NCI-H2171 (cell line): ENCODE measurements around the gene ACADVL.
"Not testable (repeated sequence)": the region's sequence is repeated elsewhere in the genome, so short reads cannot be mapped to it uniquely, and the experiment has no call there.

Experiments used
- DNase-seq: peaks from one replicate; lab custom pipeline; 2025; lab: John Stamatoyannopoulos, UW

Gene ACADVL

DNA sequence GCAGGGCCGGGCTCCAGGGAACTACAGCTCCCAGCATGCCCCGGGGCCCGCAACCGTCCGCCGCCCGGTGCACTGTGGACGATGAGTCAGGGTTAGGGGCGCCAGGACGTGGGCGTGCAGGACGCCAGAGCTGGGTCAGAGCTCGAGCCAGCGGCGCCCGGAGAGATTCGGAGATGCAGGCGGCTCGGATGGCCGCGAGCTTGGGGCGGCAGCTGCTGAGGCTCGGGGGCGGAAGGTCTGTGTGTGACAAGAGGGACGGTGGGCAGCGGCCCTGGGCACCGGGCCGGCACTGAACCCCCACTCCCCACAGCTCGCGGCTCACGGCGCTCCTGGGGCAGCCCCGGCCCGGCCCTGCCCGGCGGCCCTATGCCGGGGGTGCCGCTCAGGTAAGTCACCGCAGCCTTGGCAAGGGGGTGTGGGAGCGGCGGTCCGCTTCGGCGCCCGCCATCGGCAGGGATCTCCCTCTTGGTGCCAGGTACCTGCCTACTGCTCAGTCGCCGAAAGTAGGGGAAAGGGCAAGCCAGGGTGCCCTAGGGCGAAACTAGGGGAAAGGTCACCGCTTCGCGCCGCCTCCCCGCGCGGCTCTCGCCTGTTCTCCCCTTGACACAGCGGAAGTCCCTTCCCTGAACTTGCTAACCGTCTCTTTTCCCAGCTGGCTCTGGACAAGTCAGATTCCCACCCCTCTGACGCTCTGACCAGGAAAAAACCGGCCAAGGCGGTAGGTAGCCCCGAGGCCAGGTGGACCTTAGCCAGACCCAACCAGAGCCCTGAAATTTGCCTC lies at the start of gene ACADVL, which contains the start of gene DLG4:
ACADVL (plus strand) TSS at position 127 of the 781 bp plus-strand sequence; CDS start at position 174, 47 bp downstream.
DLG4 (minus strand) TSS at position 25 of the 781 bp plus-strand sequence.
- DNase-seq = peak; percentile 61

DNA sequence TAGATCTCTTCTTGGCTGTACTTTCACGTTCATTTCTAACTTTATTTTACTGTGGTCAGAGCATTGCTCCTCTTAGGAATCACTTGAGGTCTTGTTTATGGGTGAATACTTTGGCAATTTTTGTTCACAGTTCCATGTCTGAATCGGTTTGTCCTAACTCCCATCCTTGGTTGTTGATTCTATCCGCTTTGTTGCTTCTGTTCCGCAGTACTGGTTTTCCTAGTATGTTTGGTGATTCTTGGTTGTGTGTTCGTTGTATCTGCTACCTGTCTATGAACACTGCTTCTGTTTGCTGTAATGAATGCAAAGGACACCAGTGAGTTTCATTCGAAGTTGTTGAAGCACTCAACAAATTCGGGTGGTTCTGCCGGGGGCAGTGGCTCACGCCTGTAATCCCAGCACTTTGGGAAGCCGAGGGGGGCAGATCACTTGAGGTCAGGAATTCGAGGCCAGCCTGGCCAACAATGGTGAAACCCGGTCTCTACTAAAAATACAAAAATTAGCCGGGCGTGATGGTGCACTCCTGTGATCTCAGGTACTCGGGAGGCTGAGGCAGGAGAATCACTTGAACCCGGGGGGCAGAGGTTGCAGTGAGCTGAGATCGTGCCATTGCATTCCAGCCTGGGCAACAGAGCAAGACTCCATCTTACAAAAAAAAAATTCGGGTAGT lies 47.1 kb upstream of the ACADVL start:
- not testable (repeated sequence) for DNase-seq

DNA sequence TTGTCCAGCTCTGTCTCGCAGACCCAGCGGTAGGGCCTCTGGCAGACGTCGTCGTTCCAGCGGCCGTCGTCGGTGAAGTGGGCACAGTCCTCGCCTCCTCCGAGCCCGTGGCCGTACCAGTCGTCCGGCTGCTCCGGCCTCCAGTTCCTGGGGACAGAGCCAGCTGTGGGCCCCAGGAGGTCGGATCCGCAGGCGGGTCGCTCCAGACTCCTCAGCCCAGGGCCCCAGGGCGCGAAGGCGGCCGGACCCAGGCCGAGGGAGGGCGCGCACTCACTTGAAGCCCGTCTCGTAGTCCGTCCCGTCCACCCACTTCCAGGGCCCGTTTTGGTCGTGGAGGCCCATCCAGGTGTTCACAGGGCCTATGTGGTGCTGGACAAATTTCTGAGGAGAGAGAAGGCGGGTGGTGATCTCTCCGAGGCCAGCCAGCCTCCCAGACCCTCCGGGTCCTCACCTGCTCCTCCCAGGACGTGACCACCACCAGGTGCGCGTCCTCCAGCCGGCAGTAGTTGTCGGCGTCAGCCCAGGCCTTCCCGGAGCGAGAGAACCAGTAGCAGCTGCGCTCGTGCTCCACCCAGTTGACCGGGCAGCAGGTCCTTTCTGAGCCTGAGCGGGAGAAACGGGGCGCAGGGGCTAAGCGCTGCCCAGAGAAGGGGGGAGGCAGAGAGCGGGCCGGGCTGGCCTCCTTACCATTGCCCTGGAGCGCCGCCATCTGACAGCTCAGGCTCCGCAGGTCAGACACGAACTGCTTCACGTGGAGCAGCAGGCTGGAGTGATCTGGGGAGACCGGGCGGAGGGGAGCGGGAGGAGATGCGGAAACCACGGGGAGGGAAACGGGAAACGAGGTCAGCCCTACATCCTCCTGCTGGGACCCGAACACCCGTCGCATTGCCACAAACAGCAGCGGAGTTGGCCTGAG lies 45.8 kb upstream of the ACADVL start:
- DNase-seq = no peak

DNA sequence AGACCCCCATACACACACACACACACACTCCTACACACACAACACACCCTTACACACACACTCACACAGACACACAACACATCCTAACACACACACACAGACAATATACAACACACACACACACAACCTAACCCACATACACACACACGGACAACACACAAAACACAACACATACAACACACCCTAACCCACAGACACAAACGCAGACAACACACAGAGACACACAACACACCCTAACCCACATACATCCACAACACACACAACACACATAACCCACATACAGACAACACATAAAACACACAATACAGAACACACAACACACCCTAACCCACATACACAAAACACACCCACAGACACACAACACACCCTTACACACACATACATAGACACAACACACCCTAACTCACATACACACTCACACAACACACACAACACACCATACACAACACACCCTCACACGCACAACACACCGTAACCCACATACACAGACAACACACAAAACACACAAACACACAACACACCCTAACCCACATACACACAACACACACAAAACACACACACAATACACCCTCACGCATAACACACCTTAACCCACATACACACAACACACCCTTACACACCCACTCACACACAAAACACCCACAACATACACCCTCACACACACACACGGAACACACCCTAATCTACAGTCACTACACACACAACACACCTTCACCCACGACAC lies 45.0 kb upstream of the ACADVL start:
- no peak for DNase-seq

DNA sequence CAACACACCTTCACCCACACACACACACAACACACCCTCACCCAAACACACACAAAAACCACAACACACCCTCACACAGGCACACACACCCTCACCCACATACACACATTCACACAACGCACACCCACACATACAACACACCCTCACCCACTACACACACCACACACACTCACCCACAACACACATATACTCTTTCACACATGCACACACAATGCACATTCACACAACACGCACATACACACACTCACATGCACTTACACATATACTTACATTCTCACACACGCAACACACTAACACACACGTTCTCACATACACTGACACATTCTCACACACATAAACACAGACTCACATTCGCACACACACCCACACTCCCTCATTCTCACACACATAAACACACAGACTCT lies 44.4 kb upstream of the ACADVL start:
- DNase-seq = no peak

DNA sequence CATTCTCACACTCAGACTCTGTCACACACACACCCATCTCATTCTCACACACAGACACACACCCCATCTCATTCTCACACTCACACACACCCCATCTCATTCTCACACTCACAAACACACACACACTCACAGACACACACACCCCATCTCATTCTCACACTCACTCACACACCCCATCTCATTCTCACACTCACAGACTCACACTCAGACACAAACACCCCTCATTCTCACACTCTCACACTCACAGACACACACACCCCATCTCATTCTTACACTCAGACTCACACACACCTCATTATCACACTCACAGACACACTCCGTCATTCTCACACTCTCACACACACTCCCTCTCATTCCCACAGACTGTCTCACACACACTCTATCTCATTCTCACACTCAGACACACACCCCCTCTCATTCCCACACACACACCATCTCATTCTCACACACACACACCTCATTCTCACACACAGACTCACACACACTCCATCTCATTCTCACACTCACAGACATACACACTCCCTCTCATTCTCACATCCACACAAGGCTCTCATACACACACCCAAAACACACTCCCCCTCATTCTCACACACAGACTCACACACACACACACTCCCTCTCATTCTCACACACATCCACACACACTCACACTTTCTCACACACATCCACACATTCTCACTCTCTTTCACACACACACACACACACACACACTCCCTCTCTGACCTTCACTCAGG lies 43.5 kb upstream of the ACADVL start:
- no peak for DNase-seq

DNA sequence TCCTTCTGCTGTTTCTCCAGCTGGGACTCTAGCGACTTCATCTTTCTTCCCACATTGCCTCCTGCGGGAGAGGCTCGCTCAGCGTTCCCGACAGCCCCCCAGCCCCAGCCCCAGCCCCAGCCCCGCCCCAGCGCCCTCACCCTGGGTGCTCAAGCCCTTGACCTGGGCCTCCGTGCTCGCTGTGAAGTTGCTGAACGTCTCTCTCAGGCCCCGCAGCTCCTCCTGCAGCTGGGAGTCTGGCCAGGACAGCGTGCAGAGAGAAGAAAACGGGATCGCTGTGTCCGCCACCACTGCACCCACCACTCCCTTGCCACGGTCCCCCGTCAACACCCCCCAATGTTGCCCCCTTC lies 42.9 kb upstream of the ACADVL start:
- DNase-seq = no peak

GRCh38 chr17:7177191-7177953 lies 42.4 kb upstream of the ACADVL start:
- peak; percentile 56 for DNase-seq

DNA sequence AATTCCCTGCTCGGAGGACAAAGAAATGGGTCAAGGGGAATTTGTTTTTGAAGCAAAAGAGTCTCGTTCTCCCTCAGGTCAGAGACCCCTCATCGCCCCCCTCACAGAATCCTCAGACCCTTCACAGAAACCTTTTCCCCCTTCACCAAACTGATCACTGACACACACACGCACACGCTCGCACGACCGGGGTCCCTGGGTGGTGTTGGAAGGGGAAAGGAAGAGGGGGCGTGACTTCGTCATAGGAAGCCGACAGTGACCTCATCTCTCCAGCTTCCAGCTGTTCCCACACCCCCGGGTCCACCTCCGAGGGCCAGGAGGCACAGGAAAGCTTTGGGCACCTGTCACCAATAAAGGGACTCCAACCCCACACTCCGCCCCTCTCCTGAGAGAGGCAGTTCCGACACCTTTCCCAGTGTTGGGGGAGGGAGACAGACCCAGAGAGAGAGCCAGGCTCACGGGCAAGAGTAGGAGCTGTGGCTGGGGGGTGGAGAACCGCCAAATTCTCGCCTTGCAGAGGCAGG lies 41.7 kb upstream of the ACADVL start:
- peak; percentile 26 for DNase-seq

- no peak for DNase-seq
Observed at GRCh38 chr17:7178973-7179316, 40.8 kb upstream of the ACADVL start.

DNA sequence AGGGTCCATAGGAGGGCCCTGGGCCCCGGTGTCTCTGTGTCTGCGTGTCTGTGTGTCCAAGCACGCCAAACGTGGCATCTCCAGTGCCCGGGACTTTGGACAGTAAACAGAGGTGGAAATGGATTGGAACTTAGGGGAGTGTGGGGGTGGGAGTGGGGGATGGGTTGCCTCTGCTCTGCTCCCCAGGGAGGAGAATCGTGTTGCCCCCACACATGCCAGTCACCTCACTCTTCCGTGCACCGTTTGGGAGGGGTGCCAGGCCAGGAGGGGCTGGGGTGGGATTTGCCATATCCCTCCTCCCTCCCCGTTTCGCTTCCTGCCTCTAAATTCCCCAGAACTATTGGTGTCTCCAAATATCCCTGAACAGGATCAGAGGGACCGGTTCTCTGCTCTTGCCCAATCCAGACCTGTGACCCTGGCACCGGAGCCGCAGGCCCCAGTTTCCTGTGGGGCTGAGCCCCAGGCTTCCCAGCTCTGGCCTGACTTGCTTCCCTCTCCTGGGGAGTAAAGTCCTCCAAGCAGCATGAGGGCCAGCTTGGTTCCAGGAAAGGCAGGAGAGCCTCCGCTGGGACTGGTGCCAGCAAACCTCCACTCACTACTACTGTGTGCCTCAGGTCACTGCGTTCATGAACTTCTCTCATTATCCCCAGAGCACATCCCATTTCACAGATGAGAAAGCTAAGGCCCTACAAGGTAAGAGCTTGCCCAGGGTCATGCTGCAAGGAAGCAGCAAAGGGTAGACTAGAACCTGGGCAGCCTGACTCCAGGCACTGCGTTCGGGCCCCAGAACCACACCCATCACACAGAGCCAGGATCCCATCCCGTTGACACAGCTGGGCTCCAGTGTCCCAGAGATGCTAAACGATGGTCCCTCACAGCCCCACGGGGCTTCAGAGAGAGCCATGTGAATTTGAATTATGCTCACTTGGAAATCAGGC lies 40.2 kb upstream of the ACADVL start, which contains the start of gene ASGR1:
ASGR1 (minus strand) TSS at position 54 of the 938 bp plus-strand sequence. CDS start 807 bp downstream, outside the sequence.
- DNase-seq = no peak

GRCh38 chr17:7182101-7182500 lies 37.6 kb upstream of the ACADVL start:
- DNase-seq = not testable (repeated sequence)

DNA sequence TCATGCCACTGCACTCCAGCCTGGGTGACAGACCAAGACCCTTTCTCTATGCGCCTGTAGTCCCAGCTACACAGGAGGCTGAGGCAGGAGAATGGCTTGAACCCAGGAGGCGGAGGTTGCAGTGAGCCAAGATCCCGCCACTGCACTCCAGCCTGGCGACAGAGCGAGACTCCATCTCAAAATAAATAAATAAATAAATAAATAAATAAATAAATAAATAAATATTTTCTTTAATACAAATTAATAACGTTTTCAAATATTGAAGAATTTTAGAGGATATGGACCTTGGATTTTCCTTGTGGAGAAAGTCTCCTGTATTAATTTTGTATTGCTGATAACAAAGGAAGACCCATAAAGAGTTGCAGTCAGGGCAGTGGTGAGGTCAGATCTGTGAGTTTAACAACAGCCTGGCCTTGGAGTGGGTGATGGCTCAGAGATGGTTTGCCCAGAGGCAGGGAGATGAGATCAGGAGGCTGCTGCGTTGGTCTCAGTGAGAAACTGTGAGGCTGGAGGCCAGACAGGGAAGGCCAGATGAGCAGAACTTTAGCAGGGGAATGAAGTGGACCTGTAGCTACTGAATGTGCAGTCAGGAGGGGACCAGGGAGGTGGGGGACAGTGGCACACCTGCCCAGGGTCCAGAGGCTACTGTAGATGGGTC lies 36.2 kb upstream of the ACADVL start:
- DNase-seq = no peak

- DNase-seq = no peak
Observed at GRCh38 chr17:7184091-7184488, 35.6 kb upstream of the ACADVL start.

- DNase-seq = no peak
Observed at GRCh38 chr17:7184647-7185046, 35.1 kb upstream of the ACADVL start.

DNA sequence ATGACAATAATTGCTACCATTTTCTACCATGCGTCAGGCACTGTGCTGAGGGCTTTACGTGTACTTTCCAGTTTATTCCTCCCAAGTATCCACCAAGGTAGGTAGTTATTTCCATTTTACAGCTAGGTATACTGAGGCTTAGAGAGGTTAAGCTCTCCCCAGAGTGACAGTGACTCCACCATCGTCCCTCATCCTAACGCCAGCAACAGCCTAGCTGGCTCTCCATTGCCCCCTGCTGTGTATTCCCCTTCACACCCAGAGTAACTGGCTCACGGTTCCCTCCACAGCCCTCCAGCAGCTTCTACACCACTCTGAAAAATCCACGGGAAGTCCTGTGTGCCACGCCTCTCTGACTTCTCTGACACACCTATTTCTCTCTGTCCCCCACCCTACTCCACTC lies 33.5 kb upstream of the ACADVL start:
- no peak for DNase-seq

DNA sequence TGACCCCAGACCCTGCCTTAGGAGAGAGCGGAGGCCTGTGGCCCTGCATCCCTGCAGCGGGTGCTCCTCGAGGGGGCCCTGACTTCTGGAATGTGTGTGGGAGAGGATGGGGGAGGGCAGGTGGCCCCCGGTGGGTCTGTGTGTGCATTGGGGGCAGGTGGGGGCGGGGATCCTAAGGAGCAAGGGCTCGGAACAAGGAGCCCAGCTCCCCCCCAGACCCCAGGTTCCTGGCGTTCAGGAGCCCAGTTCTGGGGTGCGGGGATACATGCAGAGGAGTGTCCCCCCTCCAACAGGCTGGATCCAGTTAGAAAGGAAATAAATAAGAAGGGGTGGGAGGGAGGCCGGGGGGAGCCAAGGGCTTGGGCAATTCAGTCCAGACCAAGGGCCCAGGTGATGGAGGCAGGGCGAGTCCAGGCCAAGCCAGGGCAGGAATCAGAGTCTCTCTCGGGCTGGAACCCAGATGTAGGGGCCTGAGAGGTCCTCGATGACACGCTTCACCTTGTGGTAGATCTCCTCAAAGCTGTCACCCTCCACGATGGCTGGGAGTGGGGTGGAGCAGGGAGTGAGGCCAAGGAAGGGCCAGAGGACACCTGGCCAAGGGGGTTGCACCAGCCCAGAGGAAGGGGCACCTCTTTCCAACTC lies 29.3 kb upstream of the ACADVL start:
- DNase-seq = no peak

GRCh38 chr17:7191069-7191468 lies 28.7 kb upstream of the ACADVL start:
- DNase-seq = no peak
